Activated T-cell treated with anti-CD3 and anti-CD28 coated beads, Interleukin-2, amount 50 U/mL, for 1 hour (primary cell): ENCODE data around the gene KDM7A.

Experiments
- DNase-seq: peaks from one replicate; pipeline ENCODE4 v3.0.0-alpha.2; 2020

KDM7A gene

GRCh38 chr7:140051820-140052219 lies 125.0 kb downstream of the KDM7A start:
- DNase-seq = no peak

DNA sequence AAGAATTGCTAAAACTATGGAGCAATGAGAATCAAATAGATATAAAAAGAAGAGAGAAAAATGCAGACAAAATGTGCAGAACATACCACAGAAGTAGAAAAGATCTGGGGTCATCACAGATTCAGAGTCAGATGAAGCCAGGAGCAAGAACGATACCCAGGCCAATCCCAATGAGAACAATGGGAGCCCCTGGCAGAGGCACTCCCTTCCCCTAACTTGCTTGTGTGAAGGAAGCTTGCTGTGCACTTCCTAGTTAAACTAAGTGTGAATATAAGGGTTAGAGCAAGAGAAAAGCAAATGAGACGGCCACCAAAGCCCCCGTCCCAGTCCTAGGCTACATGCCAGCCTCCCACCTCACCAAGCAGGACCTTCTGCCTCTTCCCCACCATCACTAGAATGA lies 126.7 kb downstream of the KDM7A start:
- DNase-seq = no peak

DNA sequence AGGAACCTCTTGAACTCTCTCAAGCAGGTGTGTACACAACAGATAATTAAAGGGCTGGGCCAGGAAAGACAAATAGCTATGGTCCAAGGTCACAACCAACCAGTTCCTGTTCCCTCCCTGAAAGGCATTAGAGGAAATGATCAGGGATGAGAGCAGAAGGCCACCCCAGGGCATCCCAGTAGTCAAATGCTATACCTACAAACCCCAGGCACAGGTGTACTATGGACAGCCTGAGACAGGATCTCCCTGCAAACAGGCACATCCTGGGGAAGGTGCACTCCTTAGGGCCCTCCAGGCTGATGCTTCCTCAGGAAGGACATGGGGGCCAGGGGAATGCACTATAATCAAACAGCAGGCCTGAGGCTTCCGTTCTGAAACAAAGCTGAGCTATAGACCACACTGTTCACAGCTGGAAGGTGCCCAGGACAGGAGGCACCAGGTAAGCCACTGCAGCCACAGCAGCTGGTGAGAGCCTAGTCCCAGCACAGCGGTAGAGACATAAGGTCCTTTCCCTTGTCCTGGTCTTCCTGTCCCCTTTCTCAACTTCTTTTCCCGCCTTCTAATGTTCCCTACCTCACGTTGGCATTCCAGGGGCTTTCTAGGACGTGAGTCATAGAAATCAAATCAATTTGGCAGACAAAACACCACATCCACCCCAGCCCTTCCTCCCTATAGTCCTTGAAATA lies 127.3 kb downstream of the KDM7A start:
- DNase-seq = no peak

- DNase-seq = no peak
Measured at GRCh38 chr7:140048989-140049338, 127.8 kb downstream of the KDM7A start.

DNA sequence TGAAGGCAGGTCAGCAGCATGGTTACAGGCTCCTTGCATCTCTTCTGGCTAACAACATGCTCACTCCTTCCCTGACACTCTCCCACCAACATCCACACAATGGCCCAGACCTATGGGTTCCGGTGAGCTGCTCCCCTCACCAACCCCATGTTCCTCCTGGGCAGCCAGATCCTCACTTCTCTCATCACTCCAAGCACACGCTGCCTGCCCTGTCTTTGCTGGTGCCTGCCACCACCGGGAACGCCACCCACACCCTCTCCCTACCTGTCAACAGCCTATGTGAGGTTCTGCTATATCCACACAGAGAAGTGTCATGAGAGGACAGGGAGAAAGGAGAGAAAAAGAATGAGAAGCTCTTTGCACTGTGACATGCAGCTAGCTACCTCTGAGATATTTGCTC lies 128.6 kb downstream of the KDM7A start:
- DNase-seq = no peak

GRCh38 chr7:140047197-140047596 lies 129.6 kb downstream of the KDM7A start:
- DNase-seq = no peak

DNA sequence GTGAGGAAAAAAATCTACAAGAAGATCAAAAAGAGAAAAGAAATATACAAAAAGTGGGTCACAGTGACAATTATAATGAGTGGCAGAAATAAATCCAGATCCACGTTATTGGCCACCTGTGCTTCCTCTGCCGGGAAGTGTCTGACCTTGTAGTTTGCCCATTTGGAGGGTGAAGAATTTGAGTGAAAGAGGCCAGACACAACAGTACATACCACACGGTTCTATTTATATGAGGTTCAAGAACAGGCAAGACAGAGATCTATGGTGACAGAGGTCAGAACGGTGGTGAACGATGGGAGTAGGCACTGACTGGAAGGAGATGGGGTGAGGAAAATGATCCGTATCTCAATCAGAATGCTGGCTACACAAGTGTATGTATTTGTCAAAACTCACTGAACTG lies 131.1 kb downstream of the KDM7A start:
- no peak for DNase-seq

DNA sequence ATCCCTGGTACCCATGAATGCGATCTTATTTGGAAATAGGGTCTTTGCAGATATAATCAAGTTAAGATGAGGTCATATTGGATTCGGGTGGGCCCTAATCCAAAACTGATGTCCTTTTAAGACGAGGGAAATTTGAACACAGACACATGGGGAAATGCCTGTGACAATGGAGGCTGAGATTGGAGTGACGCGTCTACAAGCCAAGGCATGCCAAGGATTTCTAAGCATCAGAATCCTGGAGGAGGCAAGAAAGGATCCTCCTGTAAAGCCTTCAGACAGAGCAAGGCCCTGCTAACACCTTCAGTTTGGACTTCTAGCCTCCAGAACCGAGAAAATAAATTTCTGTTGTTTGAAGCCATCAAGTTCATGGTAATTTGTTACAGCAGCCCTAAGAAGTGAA lies 132.5 kb downstream of the KDM7A start:
- no peak for DNase-seq

DNA sequence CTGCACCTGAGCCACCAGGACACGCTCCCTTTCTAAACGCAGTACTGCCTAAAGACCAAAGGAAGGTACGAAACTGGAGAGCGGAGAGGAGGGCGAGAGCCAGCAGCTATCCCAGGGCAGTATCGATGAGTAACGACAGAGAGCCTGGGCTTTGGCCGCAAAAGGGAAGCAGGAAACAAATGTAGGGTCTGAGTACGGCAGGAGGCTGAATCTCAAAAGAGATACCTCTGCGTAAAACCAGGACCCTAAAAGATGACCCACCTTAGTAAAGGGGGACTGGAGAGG lies 134.5 kb downstream of the KDM7A start:
- DNase-seq = no peak

GRCh38 chr7:140041659-140042385 lies 135.0 kb downstream of the KDM7A start:
- DNase-seq = no peak

GRCh38 chr7:140039896-140040295 lies 136.9 kb downstream of the KDM7A start:
- DNase-seq = no peak

GRCh38 chr7:140039066-140039465 lies 137.7 kb downstream of the KDM7A start:
- no peak for DNase-seq

GRCh38 chr7:140036224-140036962 lies 140.4 kb downstream of the KDM7A start:
- DNase-seq = no peak

GRCh38 chr7:140035400-140036223 lies 141.2 kb downstream of the KDM7A start:
- DNase-seq = no peak
